ENCODE results near the gene KIF6. TPM values are rescaled to one million over a fixed set of nuclear protein-coding genes. Genes with fewer than 3 reads are reported as not detected.

Gene KIF6
- polyA plus RNA-seq, 1 donor (not counting 4 experiments of a cell fraction or from before 2014, with no cell fraction given), result 0.14 TPM

DNA sequence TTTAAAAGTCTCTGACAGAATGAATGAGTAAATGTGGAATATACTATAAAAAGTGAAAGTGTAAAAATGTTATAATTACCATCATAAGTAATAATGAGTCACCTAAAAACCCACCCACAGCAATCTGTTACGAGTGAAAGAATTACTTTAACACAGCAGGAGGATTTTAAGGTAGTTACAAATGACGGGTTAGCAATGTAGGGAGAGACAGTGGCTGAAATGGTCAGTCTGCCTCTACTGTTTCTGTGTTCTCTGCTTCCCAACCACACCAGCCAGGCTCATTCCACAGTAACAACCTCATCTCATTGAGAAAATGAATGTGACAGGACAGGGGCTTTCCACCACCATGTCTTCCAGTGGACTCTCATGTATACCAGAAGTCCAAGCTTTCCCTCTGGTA lies 278.3 kb downstream of the KIF6 start:
- Histone ChIP-seq H3K9me3 (ENCODE audit: control insufficient read depth, low read depth, low read length) (no peaks in the 10 kb centered on the region), H3K27ac (ENCODE audit: control insufficient read depth, insufficient read depth, low read length) (no peak overlapping the region), H3K27me3 (ENCODE audit: control insufficient read depth, extremely low read depth, insufficient read depth, low read length) (no peaks in the 10 kb centered on the region), H4K20me1 (ENCODE audit: control insufficient read depth, extremely low read depth, insufficient read depth, low read length) (no peaks in the 10 kb centered on the region), H3K9me1 (ENCODE audit: control insufficient read depth, extremely low read depth, insufficient read depth, low read length) (no peaks in the 10 kb centered on the region), H2AFZ (ENCODE audit: control insufficient read depth, low read length) (no peak overlapping the region), H3K9ac (ENCODE audit: control insufficient read depth, extremely low read depth, insufficient read depth, low read length) (no peak overlapping the region), H3K4me1 (ENCODE audit: control insufficient read depth, extremely low read depth, insufficient read depth, low read length) (peaks cover 6% of the 10 kb centered on the region), H3K4me2 (ENCODE audit: control insufficient read depth, extremely low read depth, insufficient read depth, low read depth, low read length) (no peak overlapping the region), H3K79me2 (ENCODE audit: control insufficient read depth, insufficient read depth, low read length) (no peaks in the 10 kb centered on the region), H3K36me3 (ENCODE audit: control insufficient read depth in 2 of 2, extremely low read depth in 1 of 2, insufficient read depth in 2 of 2, low read length in 2 of 2) (no peaks in the 10 kb centered on the region), H3K4me3 (ENCODE audit: control insufficient read depth in 2 of 3, extremely low read depth in 1 of 3, insufficient read depth in 2 of 3, low read depth in 1 of 3, low read length in 3 of 3) (no peak overlapping the region)
- dilution Hi-C loops (cut with MboI; ENCODE audit: extremely low pct_ligation_motif_present, low sequenced_read_pairs), result no loop called here
- TF ChIP-seq, protein P1, sequence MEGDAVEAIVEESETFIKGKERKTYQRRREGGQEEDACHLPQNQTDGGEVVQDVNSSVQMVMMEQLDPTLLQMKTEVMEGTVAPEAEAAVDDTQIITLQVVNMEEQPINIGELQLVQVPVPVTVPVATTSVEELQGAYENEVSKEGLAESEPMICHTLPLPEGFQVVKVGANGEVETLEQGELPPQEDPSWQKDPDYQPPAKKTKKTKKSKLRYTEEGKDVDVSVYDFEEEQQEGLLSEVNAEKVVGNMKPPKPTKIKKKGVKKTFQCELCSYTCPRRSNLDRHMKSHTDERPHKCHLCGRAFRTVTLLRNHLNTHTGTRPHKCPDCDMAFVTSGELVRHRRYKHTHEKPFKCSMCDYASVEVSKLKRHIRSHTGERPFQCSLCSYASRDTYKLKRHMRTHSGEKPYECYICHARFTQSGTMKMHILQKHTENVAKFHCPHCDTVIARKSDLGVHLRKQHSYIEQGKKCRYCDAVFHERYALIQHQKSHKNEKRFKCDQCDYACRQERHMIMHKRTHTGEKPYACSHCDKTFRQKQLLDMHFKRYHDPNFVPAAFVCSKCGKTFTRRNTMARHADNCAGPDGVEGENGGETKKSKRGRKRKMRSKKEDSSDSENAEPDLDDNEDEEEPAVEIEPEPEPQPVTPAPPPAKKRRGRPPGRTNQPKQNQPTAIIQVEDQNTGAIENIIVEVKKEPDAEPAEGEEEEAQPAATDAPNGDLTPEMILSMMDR (optimal IDR thresholded peaks at IDR 0.05 in 1 of 3, IDR thresholded peaks at IDR 0.05 in 1 of 3, conservative IDR thresholded peaks at IDR 0.05 in 1 of 3; ENCODE audit: extremely low read depth in 1 of 3, insufficient read depth in 2 of 3, low read length in 3 of 3), result no peak
- no peak for TF ChIP-seq EZH2 (IDR thresholded peaks at IDR 0.05; ENCODE audit: low read length)
- FAIRE-seq, result no peak
- no peak for DNase-seq (ENCODE audit: low read depth, low spot score)

DNA sequence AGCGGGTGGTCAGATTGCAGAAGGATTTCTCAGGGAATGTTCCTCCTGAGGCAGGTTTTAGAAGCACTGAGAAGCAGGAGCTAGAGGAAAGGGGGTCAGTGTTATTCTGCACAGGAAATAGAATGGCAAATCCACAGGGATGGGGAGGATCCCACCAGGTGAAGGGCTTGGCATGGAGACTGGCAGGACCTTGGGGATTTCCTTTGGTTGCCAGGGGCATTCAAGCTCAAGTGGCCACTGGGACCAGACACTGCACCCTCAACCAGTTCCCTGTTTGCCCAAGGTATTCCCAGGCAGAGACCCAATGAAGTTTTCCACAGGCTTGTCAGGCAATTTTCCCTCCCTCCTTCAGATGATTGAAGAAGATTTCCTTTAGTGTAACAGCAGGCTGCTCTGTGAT lies 279.5 kb downstream of the KIF6 start:
- Histone ChIP-seq H3K27ac (ENCODE audit: control insufficient read depth, insufficient read depth, low read length) (no peak overlapping the region), H3K9me3 (ENCODE audit: control insufficient read depth, low read depth, low read length) (no peaks in the 10 kb centered on the region), H3K4me2 (ENCODE audit: control insufficient read depth, extremely low read depth, insufficient read depth, low read depth, low read length) (no peak overlapping the region), H3K9me1 (ENCODE audit: control insufficient read depth, extremely low read depth, insufficient read depth, low read length) (no peaks in the 10 kb centered on the region), H3K4me3 (ENCODE audit: control insufficient read depth in 2 of 3, extremely low read depth in 1 of 3, insufficient read depth in 2 of 3, low read depth in 1 of 3, low read length in 3 of 3) (no peak overlapping the region), H4K20me1 (ENCODE audit: control insufficient read depth, extremely low read depth, insufficient read depth, low read length) (no peaks in the 10 kb centered on the region), H3K4me1 (ENCODE audit: control insufficient read depth, extremely low read depth, insufficient read depth, low read length) (no peaks in the 10 kb centered on the region), H3K36me3 (ENCODE audit: control insufficient read depth in 2 of 2, extremely low read depth in 1 of 2, insufficient read depth in 2 of 2, low read length in 2 of 2) (no peaks in the 10 kb centered on the region), H2AFZ (ENCODE audit: control insufficient read depth, low read length) (no peak overlapping the region), H3K79me2 (ENCODE audit: control insufficient read depth, insufficient read depth, low read length) (no peaks in the 10 kb centered on the region), H3K9ac (ENCODE audit: control insufficient read depth, extremely low read depth, insufficient read depth, low read length) (no peak overlapping the region), H3K27me3 (ENCODE audit: control insufficient read depth, extremely low read depth, insufficient read depth, low read length) (no peaks in the 10 kb centered on the region)
- no peak for FAIRE-seq
- no peak for DNase-seq (ENCODE audit: low read depth, low spot score)
- dilution Hi-C loops (cut with MboI; ENCODE audit: extremely low pct_ligation_motif_present, low sequenced_read_pairs), result no loop called here
- TF ChIP-seq, protein P1 (optimal IDR thresholded peaks at IDR 0.05 in 1 of 3, IDR thresholded peaks at IDR 0.05 in 1 of 3, conservative IDR thresholded peaks at IDR 0.05 in 1 of 3; ENCODE audit: extremely low read depth in 1 of 3, insufficient read depth in 2 of 3, low read length in 3 of 3), result no peak
- no peak for TF ChIP-seq EZH2 (IDR thresholded peaks at IDR 0.05; ENCODE audit: low read length)
